HepG2 (cell line): Measurements from ENCODE around the gene WDR35. TPM values are rescaled to one million over a fixed set of nuclear protein-coding genes. Genes with fewer than 3 reads are reported as not detected.

Experiments
- ASH2L ChIP-seq: fragments of 300-600, 200-600 bp; sonication (generic); IDR thresholded peaks from 2 replicates; pipeline ENCODE4 v1.7.0; 2017; ENCODE audit warnings: low read depth, mild to moderate bottlenecking, moderate library complexity, mixed read lengths, low read length; ENCODE audit not compliant: insufficient read length
- ATF2 ChIP-seq: sonication (generic); formaldehyde crosslinking; IDR thresholded peaks from 2 replicates; pipeline ENCODE4 v1.4.0; 2020; ENCODE audit warnings: missing genetic modification reagents
- CREB3 ChIP-seq: sonication (generic); formaldehyde crosslinking; IDR thresholded peaks from 2 replicates; pipeline ENCODE4 v1.5.0; 2020; ENCODE audit warnings: missing genetic modification reagents
- CSRNP2 ChIP-seq: sonication (generic); formaldehyde crosslinking; conservative IDR thresholded peaks from 2 replicates; pipeline ENCODE4 v1.8.0; 2022; ENCODE audit warnings: low read depth, missing genetic modification reagents
- DPF2 ChIP-seq: sonication (generic); formaldehyde crosslinking; IDR thresholded peaks from 2 replicates; pipeline ENCODE4 v1.4.0; 2020; ENCODE audit warnings: mild to moderate bottlenecking, low read depth, missing genetic modification reagents, borderline replicate concordance
- EEA1 ChIP-seq: sonication (generic); formaldehyde crosslinking; IDR thresholded peaks from 2 replicates; pipeline ENCODE4 v1.5.1; 2020; ENCODE audit warnings: mild to moderate bottlenecking, missing genetic modification reagents, borderline replicate concordance
- GPBP1L1 ChIP-seq: sonication (generic); formaldehyde crosslinking; IDR thresholded peaks from 2 replicates; pipeline ENCODE4 v1.5.0; 2020; ENCODE audit warnings: mild to moderate bottlenecking, missing genetic modification reagents
- KAT8 ChIP-seq: IDR thresholded peaks from 2 replicates; pipeline ENCODE4 v1.6.1; 2016; ENCODE audit warnings: missing genetic modification reagents, missing compliant biosample characterization
- MTA3 ChIP-seq: sonication (generic); formaldehyde crosslinking; IDR thresholded peaks from 2 replicates; pipeline ENCODE4 v1.4.0; 2020; ENCODE audit warnings: missing genetic modification reagents
- NFKBIZ ChIP-seq: IDR thresholded peaks from 2 replicates; pipeline ENCODE4 v1.6.1; 2018; ENCODE audit warnings: missing genetic modification reagents, missing compliant biosample characterization
- PTBP1 ChIP-seq: fragments of 200-400 bp; formaldehyde crosslinking; IDR thresholded peaks from 2 replicates; pipeline ENCODE4 v1.6.1; 2018; ENCODE audit warnings: low read length, low read depth; ENCODE audit not compliant: poor library complexity, severe bottlenecking
- TBP ChIP-seq: sonication (generic); formaldehyde crosslinking; IDR thresholded peaks from 2 replicates; pipeline ENCODE4 v1.5.0; 2020; ENCODE audit warnings: missing genetic modification reagents
- XBP1 ChIP-seq: sonication (generic); formaldehyde crosslinking; IDR thresholded peaks from 2 replicates; pipeline ENCODE4 v1.5.0; 2020; ENCODE audit warnings: missing genetic modification reagents
- ZNF350 ChIP-seq: sonication (generic); formaldehyde crosslinking; IDR thresholded peaks from 2 replicates; pipeline ENCODE4 v1.4.0; 2020; ENCODE audit warnings: mild to moderate bottlenecking, low read depth, missing genetic modification reagents, borderline replicate concordance
- ZNF44 ChIP-seq: sonication (generic); formaldehyde crosslinking; IDR thresholded peaks from 2 replicates; pipeline ENCODE4 v1.5.1; 2020; ENCODE audit warnings: mild to moderate bottlenecking, missing genetic modification reagents
- ZNF546 ChIP-seq: sonication (generic); formaldehyde crosslinking; conservative IDR thresholded peaks from 2 replicates; pipeline ENCODE4 v1.8.1; 2023; ENCODE audit warnings: mild to moderate bottlenecking, missing genetic modification reagents
- ZNF557 ChIP-seq: sonication (generic); formaldehyde crosslinking; IDR thresholded peaks from 2 replicates; pipeline ENCODE4 v1.4.0; 2020; ENCODE audit warnings: missing genetic modification reagents
- ZNF672 ChIP-seq: sonication (generic); formaldehyde crosslinking; IDR thresholded peaks from 2 replicates; pipeline ENCODE4 v1.8.1; 2022; ENCODE audit warnings: missing genetic modification reagents
- ZNF710 ChIP-seq: sonication (generic); formaldehyde crosslinking; IDR thresholded peaks from 2 replicates; pipeline ENCODE4 v1.5.0; 2020; ENCODE audit warnings: mild to moderate bottlenecking, missing genetic modification reagents, borderline replicate concordance
- ZNF784 ChIP-seq: sonication (generic); formaldehyde crosslinking; IDR thresholded peaks from 2 replicates; pipeline ENCODE4 v1.5.1; 2020; ENCODE audit warnings: missing genetic modification reagents, mild to moderate bottlenecking, borderline replicate concordance
- ZNF850 ChIP-seq: sonication (generic); formaldehyde crosslinking; conservative IDR thresholded peaks from 2 replicates; pipeline ENCODE4 v1.9.0; 2021; ENCODE audit warnings: mild to moderate bottlenecking, missing genetic modification reagents
- polyA plus RNA-seq, 8 experiments: library from polyadenylated mRNA; depleted of rRNA in 3 of 8; stranded (reverse) in 7 of 8; unstranded in 1 of 8; fragments of >200 nt; fragmentation: Illumina TruSeq in 4 of 8; extraction: Trizol in 4 of 8; gene quantifications; 2 replicates each; pipeline versions ENCODE4 v1.2.1 to v1.2.3, GENCODE V29; 2011 to 2016; ENCODE audit warnings: low read depth in 4 of 8, missing spikeins in 1 of 8, mixed read lengths in 1 of 8; ENCODE audit not compliant: insufficient read depth in 1 of 8
- total RNA-seq, 5 experiments: library from RNA; depleted of rRNA; stranded (reverse); fragments of >200 nt; fragmentation: Illumina TruSeq; extraction: Trizol; gene quantifications; 2 replicates each; pipeline ENCODE4 v1.2.3, GENCODE V29; 2016; ENCODE audit warnings: low read depth in 1 of 5

Gene WDR35
- total and polyA plus RNA-seq, 2 of the 13 experiments (the other 11 are each of a cell fraction or from before 2014, with no cell fraction given) = 11.1 to 19.6 TPM

GRCh38 chr2:19901442-19902215 lies 88.3 kb downstream of the WDR35 start, which contains the start of gene TTC32 (continued):
- TF ChIP-seq ATF2 (CRISPR knock-in tag) (peak; percentile 86), DPF2 (CRISPR knock-in tag) (no peak; the same call in 1 of the 2 replicates), ZNF557 (peak; percentile 96), ZNF710 (CRISPR knock-in tag) (peak; percentile 37), EEA1 (CRISPR knock-in tag) (0 out of 2 replicates have a peak, but pooled peaks have one; percentile 51), CREB3 (CRISPR knock-in tag) (peak; percentile 90), PTBP1 (no peak), GPBP1L1 (no peak), CSRNP2 (CRISPR knock-in tag) (no peak), ASH2L (peak; percentile 91), ZNF350 (CRISPR knock-in tag) (peak; percentile 98), ZNF546 (no peak; the same call in 1 of the 2 replicates), ZNF44 (CRISPR knock-in tag) (peak; percentile 96), NFKBIZ (peak; percentile 85), XBP1 (CRISPR knock-in tag) (peak; percentile 62; the same call in 1 of the 2 replicates), MTA3 (CRISPR knock-in tag) (no peak), ZNF850 (CRISPR knock-in tag) (no peak), TBP (CRISPR knock-in tag) (peak; percentile 74; the same call in 1 of the 2 replicates), ZNF784 (CRISPR knock-in tag) (peak; percentile 90), ZNF672 (no peak), KAT8 (CRISPR knock-in tag) (peak; percentile 99)
